ENCODE measurements around the gene KLF12.

DNA sequence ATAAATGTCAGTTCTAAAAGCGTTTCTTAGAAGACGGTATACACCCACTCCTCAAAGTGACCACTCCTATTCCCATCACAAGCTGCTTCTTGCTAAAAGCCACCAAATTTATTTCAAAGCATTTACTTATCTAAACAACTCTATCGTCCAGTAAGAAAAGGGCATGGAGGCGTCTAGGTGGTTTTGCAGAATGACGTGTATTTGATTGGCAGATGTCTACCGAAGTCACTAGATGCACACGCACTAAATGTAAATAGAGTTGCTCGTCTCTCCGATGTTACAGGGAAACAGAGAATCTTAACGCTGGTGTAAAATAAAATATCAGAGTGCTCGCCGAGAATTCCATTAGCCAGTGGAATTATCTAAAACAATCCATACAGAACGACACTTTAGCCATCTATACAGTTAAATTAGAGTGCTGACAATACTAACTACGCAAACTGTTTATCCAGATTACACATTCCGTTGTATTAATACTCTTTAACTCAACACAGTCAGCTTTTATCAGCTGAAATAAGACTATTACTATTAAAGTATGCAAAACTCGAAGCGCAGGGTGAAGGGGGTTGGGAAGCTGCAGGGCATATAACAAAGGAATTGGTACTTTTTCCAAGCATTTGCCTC, 1.9 kb downstream of the KLF12 start:
- no peak for TF ChIP-seq POLR2A (IDR thresholded peaks at IDR 0.05; ENCODE audit: borderline replicate concordance, extremely low read depth, insufficient read depth, insufficient read length)
- TF ChIP-seq, protein P1, sequence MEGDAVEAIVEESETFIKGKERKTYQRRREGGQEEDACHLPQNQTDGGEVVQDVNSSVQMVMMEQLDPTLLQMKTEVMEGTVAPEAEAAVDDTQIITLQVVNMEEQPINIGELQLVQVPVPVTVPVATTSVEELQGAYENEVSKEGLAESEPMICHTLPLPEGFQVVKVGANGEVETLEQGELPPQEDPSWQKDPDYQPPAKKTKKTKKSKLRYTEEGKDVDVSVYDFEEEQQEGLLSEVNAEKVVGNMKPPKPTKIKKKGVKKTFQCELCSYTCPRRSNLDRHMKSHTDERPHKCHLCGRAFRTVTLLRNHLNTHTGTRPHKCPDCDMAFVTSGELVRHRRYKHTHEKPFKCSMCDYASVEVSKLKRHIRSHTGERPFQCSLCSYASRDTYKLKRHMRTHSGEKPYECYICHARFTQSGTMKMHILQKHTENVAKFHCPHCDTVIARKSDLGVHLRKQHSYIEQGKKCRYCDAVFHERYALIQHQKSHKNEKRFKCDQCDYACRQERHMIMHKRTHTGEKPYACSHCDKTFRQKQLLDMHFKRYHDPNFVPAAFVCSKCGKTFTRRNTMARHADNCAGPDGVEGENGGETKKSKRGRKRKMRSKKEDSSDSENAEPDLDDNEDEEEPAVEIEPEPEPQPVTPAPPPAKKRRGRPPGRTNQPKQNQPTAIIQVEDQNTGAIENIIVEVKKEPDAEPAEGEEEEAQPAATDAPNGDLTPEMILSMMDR (IDR thresholded peaks at IDR 0.05 in 2 of 3, conservative IDR thresholded peaks at IDR 0.05 in 1 of 3; ENCODE audit: borderline replicate concordance in 1 of 3, insufficient read depth in 1 of 3, low read depth in 2 of 3, low read length in 2 of 3) = no peak
- TF ChIP-seq POLR2AphosphoS5 (IDR thresholded peaks at IDR 0.05; ENCODE audit: low read depth, low read length) = no peak
- no peak for TF ChIP-seq JUND (IDR thresholded peaks at IDR 0.05)
- TF ChIP-seq EZH2 (IDR thresholded peaks at IDR 0.05) = no peak
- TF ChIP-seq, protein P2, sequence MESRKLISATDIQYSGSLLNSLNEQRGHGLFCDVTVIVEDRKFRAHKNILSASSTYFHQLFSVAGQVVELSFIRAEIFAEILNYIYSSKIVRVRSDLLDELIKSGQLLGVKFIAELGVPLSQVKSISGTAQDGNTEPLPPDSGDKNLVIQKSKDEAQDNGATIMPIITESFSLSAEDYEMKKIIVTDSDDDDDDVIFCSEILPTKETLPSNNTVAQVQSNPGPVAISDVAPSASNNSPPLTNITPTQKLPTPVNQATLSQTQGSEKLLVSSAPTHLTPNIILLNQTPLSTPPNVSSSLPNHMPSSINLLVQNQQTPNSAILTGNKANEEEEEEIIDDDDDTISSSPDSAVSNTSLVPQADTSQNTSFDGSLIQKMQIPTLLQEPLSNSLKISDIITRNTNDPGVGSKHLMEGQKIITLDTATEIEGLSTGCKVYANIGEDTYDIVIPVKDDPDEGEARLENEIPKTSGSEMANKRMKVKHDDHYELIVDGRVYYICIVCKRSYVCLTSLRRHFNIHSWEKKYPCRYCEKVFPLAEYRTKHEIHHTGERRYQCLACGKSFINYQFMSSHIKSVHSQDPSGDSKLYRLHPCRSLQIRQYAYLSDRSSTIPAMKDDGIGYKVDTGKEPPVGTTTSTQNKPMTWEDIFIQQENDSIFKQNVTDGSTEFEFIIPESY (IDR thresholded peaks at IDR 0.05; ENCODE audit: extremely low read depth, insufficient replicate concordance, low read length) = no peak
- no peak for TF ChIP-seq YY1 (IDR thresholded peaks at IDR 0.05; ENCODE audit: extremely low read depth, insufficient replicate concordance, low read depth, low read length)
- TF ChIP-seq ZNF274 (IDR thresholded peaks at IDR 0.05; ENCODE audit: low read depth, low read length) = no peak
- no peak for TF ChIP-seq SIN3A (IDR thresholded peaks at IDR 0.05; ENCODE audit: low read depth)
- TF ChIP-seq, protein P3, sequence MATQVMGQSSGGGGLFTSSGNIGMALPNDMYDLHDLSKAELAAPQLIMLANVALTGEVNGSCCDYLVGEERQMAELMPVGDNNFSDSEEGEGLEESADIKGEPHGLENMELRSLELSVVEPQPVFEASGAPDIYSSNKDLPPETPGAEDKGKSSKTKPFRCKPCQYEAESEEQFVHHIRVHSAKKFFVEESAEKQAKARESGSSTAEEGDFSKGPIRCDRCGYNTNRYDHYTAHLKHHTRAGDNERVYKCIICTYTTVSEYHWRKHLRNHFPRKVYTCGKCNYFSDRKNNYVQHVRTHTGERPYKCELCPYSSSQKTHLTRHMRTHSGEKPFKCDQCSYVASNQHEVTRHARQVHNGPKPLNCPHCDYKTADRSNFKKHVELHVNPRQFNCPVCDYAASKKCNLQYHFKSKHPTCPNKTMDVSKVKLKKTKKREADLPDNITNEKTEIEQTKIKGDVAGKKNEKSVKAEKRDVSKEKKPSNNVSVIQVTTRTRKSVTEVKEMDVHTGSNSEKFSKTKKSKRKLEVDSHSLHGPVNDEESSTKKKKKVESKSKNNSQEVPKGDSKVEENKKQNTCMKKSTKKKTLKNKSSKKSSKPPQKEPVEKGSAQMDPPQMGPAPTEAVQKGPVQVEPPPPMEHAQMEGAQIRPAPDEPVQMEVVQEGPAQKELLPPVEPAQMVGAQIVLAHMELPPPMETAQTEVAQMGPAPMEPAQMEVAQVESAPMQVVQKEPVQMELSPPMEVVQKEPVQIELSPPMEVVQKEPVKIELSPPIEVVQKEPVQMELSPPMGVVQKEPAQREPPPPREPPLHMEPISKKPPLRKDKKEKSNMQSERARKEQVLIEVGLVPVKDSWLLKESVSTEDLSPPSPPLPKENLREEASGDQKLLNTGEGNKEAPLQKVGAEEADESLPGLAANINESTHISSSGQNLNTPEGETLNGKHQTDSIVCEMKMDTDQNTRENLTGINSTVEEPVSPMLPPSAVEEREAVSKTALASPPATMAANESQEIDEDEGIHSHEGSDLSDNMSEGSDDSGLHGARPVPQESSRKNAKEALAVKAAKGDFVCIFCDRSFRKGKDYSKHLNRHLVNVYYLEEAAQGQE (IDR thresholded peaks at IDR 0.05; ENCODE audit: low read depth) = no peak
- TF ChIP-seq SRF (IDR thresholded peaks at IDR 0.05; ENCODE audit: low read depth) = no peak
- TF ChIP-seq, protein P4, sequence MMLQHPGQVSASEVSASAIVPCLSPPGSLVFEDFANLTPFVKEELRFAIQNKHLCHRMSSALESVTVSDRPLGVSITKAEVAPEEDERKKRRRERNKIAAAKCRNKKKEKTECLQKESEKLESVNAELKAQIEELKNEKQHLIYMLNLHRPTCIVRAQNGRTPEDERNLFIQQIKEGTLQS (IDR thresholded peaks at IDR 0.05) = no peak
- TF ChIP-seq EZH2phosphoT487 (IDR thresholded peaks at IDR 0.05; ENCODE audit: borderline replicate concordance) = no peak
- TF ChIP-seq RAD21 (IDR thresholded peaks at IDR 0.05; ENCODE audit: low read depth) = no peak

Measured in HCT116 (cell line).